Vagina (tissue), 2 donors: Measurements from ENCODE around the gene PDK1. TPM values are rescaled to one million over a fixed set of nuclear protein-coding genes. Genes with fewer than 3 reads are reported as not detected.
A peak's percentile ranks its signal among the peaks of the same experiment; 100 is the strongest.

ENCODE experiments used
- DNase-seq, 2 donors: peaks; one replicate each; pipeline ENCODE4 v3.0.0-alpha.2; 2017; ENCODE audit errors: extremely low spot score in 2 of 2
- H3K27ac ChIP-seq: fragments of 200-600 bp; sonication (generic); one replicate; pipeline ENCODE4 v1.5.1; 2019
- H3K27me3 ChIP-seq: fragments of 200-600 bp; sonication (generic); one replicate; pipeline ENCODE4 v1.5.1; 2019
- H3K36me3 ChIP-seq, 2 donors: fragments of 200-600 bp; sonication (generic); one replicate each; pipeline ENCODE4 v1.5.1; 2017 to 2019
- H3K4me1 ChIP-seq: fragments of 200-600 bp; sonication (generic); one replicate; pipeline ENCODE4 v1.5.1; 2019
- H3K4me3 ChIP-seq, 2 donors: fragments of 200-600 bp; sonication (generic); 1 replicate in 1 of 2; 2 replicates in 1 of 2; pipeline ENCODE4 v1.5.1; 2016 to 2019
- H3K9me3 ChIP-seq: fragments of 200-600 bp; sonication (generic); one replicate; pipeline ENCODE4 v1.5.1; 2019
- CTCF ChIP-seq, 3 experiments: fragments of 450-650 bp in 2 of 3; fragments of 200-600 bp in 1 of 3; sonication (generic) in 1 of 3; IDR thresholded peaks; one replicate each; pipeline ENCODE4 v1.5.1; 2017 to 2019; ENCODE audit warnings: antibody characterized with exemption in 3 of 3, mild to moderate bottlenecking in 2 of 3, moderate library complexity in 2 of 3
- POLR2A ChIP-seq, 2 donors: fragments of 450-650 bp; IDR thresholded peaks; one replicate each; pipeline ENCODE4 v1.6.1; 2017; ENCODE audit warnings: antibody characterized with exemption in 2 of 2, mild to moderate bottlenecking in 2 of 2, moderate library complexity in 2 of 2
- POLR2AphosphoS5 ChIP-seq, 2 donors: sonication (generic); formaldehyde crosslinking; IDR thresholded peaks; one replicate each; pipeline ENCODE4 v1.9.0; 2017; ENCODE audit warnings: antibody characterized with exemption in 2 of 2, mild to moderate bottlenecking in 2 of 2, low read depth in 1 of 2; ENCODE audit not compliant: insufficient read depth in 1 of 2
- intact Hi-C: fragments of 100-400 bp; cut with DNase I; formaldehyde crosslinking; loops from one replicate; pipeline ENCODE4 v1.15.1; 2023
- total RNA-seq: library from RNA; depleted of rRNA; stranded (reverse); fragments of >200 nt; gene quantifications from one replicate; pipeline ENCODE4 v1.2.3, GENCODE V29; 2016

Gene PDK1
- total RNA-seq, 1 donor from 2014 or later: 17.7 TPM

GRCh38 chr2:172558372-172558771 lies 2.5 kb downstream of the PDK1 start:
- peaks cover 0 to 5% of the 10 kb centered on the region in 2 donors for H3K36me3 ChIP-seq
- TF ChIP-seq POLR2AphosphoS5 (IDR thresholded peaks at IDR 0.05; ENCODE audit: insufficient read depth in 1 of 2, low read depth in 1 of 2): no peak
- no peak for TF ChIP-seq POLR2A (IDR thresholded peaks at IDR 0.05)
- no peak for TF ChIP-seq CTCF (IDR thresholded peaks at IDR 0.05)
- peaks cover 25% of the 10 kb centered on the region for H3K4me1 ChIP-seq
- DNase-seq: no peak
- H3K27me3 ChIP-seq: no peaks in the 10 kb centered on the region
- H3K27ac ChIP-seq: no peak overlapping the region
- intact Hi-C loops: no loop called here
- H3K4me3 ChIP-seq: no peak overlapping the region
- no peaks in the 10 kb centered on the region for H3K9me3 ChIP-seq

DNA sequence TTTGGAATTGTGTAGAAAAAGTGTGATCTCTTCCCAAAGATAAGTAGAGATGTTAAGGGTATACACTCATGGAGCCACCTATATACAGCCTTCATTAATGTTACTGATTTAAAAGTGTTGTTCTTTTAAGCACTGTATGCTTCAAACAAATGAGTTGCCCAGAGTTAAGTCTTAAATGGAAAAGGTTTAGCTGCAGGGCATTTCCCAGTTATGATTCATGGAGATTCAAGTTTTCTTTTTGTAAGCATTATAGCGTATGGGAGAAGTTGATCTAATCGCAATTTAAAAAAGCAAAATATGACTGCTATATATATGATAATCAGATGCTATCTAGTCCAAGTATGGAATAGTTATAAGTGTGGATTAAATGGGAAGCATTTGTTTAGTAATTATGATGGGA lies 4.8 kb downstream of the PDK1 start:
- Histone ChIP-seq H3K4me3 (no peak overlapping the region), H3K9me3 (no peaks in the 10 kb centered on the region), H3K27ac (no peak overlapping the region), H3K27me3 (no peaks in the 10 kb centered on the region), H3K4me1 (peaks cover 18% of the 10 kb centered on the region), H3K36me3 (peaks cover 0 to 12% of the 10 kb centered on the region in 2 donors)
- no peak for DNase-seq
- intact Hi-C loops: no loop called here
- TF ChIP-seq CTCF (IDR thresholded peaks at IDR 0.05) (no peak), POLR2A (IDR thresholded peaks at IDR 0.05) (no peak), POLR2AphosphoS5 (IDR thresholded peaks at IDR 0.05; ENCODE audit: insufficient read depth in 1 of 2, low read depth in 1 of 2) (no peak)

- intact Hi-C loops: no loop called here
- no peak overlapping the region for H3K4me3 ChIP-seq
- peaks cover 0 to 18% of the 10 kb centered on the region in 2 donors for H3K36me3 ChIP-seq
- H3K9me3 ChIP-seq: no peaks in the 10 kb centered on the region
- no peak overlapping the region for H3K27ac ChIP-seq
- TF ChIP-seq POLR2A (IDR thresholded peaks at IDR 0.05): no peak
- TF ChIP-seq POLR2AphosphoS5 (IDR thresholded peaks at IDR 0.05; ENCODE audit: insufficient read depth in 1 of 2, low read depth in 1 of 2): no peak
- TF ChIP-seq CTCF (IDR thresholded peaks at IDR 0.05): no peak
- no peaks in the 10 kb centered on the region for H3K27me3 ChIP-seq
- no peak for DNase-seq
- peaks cover 18% of the 10 kb centered on the region for H3K4me1 ChIP-seq
Observed at GRCh38 chr2:172561270-172561669, 5.4 kb downstream of the PDK1 start.

DNA sequence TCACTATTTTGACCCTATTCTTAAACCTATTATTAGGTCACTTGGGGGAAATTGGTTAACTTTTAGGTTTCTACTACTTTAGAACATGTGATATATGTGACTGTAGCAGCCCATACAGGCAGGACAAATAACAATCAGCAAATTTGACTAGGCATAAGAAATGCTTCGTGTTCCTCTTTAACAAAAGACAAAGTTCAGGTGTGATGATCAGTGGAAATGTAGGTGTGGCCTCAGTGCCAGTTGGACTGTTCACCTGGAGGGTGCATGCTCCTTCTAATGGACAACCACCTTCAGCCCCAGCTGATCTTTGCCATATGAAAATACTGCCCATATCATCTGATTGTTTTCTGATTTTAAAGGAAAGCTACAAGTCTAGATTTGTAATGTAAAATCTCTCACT lies 6.4 kb downstream of the PDK1 start:
- intact Hi-C loops: no loop called here
- no peak for DNase-seq
- Histone ChIP-seq H3K27me3 (no peaks in the 10 kb centered on the region), H3K4me1 (peaks cover 12% of the 10 kb centered on the region), H3K27ac (no peak overlapping the region), H3K4me3 (no peak overlapping the region), H3K36me3 (peaks cover 0 to 20% of the 10 kb centered on the region in 2 donors), H3K9me3 (no peaks in the 10 kb centered on the region)
- TF ChIP-seq POLR2AphosphoS5 (IDR thresholded peaks at IDR 0.05; ENCODE audit: insufficient read depth in 1 of 2, low read depth in 1 of 2) (no peak), POLR2A (IDR thresholded peaks at IDR 0.05) (no peak), CTCF (IDR thresholded peaks at IDR 0.05) (no peak)

DNA sequence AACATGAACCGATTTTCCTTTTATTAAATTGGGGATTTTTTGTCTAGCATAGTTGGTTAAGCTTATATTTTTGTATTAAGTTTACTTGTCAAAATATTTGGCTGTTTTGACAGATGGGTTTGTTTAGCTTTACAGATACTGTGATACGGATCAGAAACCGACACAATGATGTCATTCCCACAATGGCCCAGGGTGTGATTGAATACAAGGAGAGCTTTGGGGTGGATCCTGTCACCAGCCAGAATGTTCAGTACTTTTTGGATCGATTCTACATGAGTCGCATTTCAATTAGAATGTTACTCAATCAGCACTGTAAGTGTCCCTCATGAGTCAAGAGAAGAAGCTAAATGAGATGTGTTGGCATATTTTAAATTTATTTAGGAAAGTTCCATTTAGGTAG lies 8.5 kb downstream of the PDK1 start:
- DNase-seq: no peak
- no peaks in the 10 kb centered on the region for H3K9me3 ChIP-seq
- no peak overlapping the region for H3K4me3 ChIP-seq
- no peak overlapping the region for H3K27ac ChIP-seq
- H3K36me3 ChIP-seq: peaks cover 0 to 20% of the 10 kb centered on the region in 2 donors
- H3K4me1 ChIP-seq: no peaks in the 10 kb centered on the region
- TF ChIP-seq POLR2AphosphoS5 (IDR thresholded peaks at IDR 0.05; ENCODE audit: insufficient read depth in 1 of 2, low read depth in 1 of 2) (peak in 1 of 2 donors; percentile 29), POLR2A (IDR thresholded peaks at IDR 0.05) (no peak)
- no peaks in the 10 kb centered on the region for H3K27me3 ChIP-seq
- intact Hi-C loops: no loop called here
